Upper lobe of left lung (tissue), 6 donors: ENCODE data around the gene ZFP36L2. TPM values are rescaled to one million over a fixed set of nuclear protein-coding genes. Genes with fewer than 3 reads are reported as not detected.

ENCODE experiments used
- ATAC-seq, 2 donors: fragments of 200-7000 bp; cut with Tn5 transposase; one replicate each; pipeline ENCODE4 v1.9.1; 2022; ENCODE audit warnings: mild to moderate bottlenecking in 2 of 2, moderate library complexity in 2 of 2; ENCODE audit not compliant: low FRiP score in 2 of 2
- DNase-seq, 2 donors: peaks; one replicate each; pipeline ENCODE4 v3.0.0-alpha.2; 2019 to 2020
- H3K27ac ChIP-seq, 4 donors: fragments of 200-600 bp; sonication (generic); one replicate each; pipeline ENCODE4 v1.5.1; 2016 to 2019
- H3K27me3 ChIP-seq, 4 donors: fragments of 200-600 bp; sonication (generic); one replicate each; pipeline ENCODE4 v1.5.1; 2017 to 2019
- H3K36me3 ChIP-seq, 4 donors: fragments of 200-600 bp; sonication (generic); one replicate each; pipeline ENCODE4 v1.5.1; 2016 to 2019
- H3K4me1 ChIP-seq, 4 donors: fragments of 200-600 bp; sonication (generic); one replicate each; pipeline ENCODE4 v1.5.1; 2018 to 2019
- H3K4me3 ChIP-seq, 4 donors: fragments of 200-600 bp; sonication (generic); one replicate each; pipeline ENCODE4 v1.5.1; 2017 to 2019; ENCODE audit warnings: mild to moderate bottlenecking in 2 of 4, moderate library complexity in 1 of 4
- H3K9me3 ChIP-seq, 4 donors: fragments of 200-600 bp; sonication (generic); one replicate each; pipeline ENCODE4 v1.5.1; 2018 to 2019
- CTCF ChIP-seq, 6 experiments: fragments of 450-650 bp in 4 of 6; fragments of 200-600 bp in 2 of 6; sonication (generic) in 2 of 6; IDR thresholded peaks; one replicate each; pipeline ENCODE4 v1.5.1; 2016 to 2019; ENCODE audit warnings: antibody characterized with exemption in 6 of 6
- EP300 ChIP-seq, 4 donors: sonication (generic); formaldehyde crosslinking; IDR thresholded peaks; one replicate each; pipeline ENCODE4 v1.5.1; 2017; ENCODE audit warnings: antibody characterized with exemption in 4 of 4, control low read depth in 2 of 4
- POLR2A ChIP-seq, 4 donors: fragments of 450-650 bp; IDR thresholded peaks; one replicate each; pipeline ENCODE4 v1.5.1; 2016 to 2017; ENCODE audit warnings: antibody characterized with exemption in 4 of 4, mild to moderate bottlenecking in 2 of 4
- POLR2AphosphoS5 ChIP-seq, 2 donors: sonication (generic); formaldehyde crosslinking; IDR thresholded peaks; one replicate each; pipeline ENCODE4 v1.5.1; 2017; ENCODE audit warnings: antibody characterized with exemption in 2 of 2
- WGBS, 2 donors: methylation state at CpG; one replicate each; pipeline ENCODE4 v1.1.5; 2017 to 2018; 5-methylcytosine and 5-hydroxymethylcytosine counted together
- total RNA-seq, 6 donors: library from RNA; depleted of rRNA in 4 of 6; stranded (reverse); fragments of >200 nt in 4 of 6; gene quantifications; one replicate each; pipeline versions ENCODE4 v1.1.0 to v1.2.1, GENCODE V29; 2016 to 2021
- donor health status: DM: no; HTN: no; CAD: no; lungs with moderate emphysema.
- donor health status: DM: no; HTN: yes; CAD: no; lungs with severe emphysema.

ZFP36L2 gene
- total RNA-seq, 6 donors from 2014 or later = 65.4 to 180 (median 127) TPM

- Histone ChIP-seq H3K9me3 (peaks cover 0 to 20% (median 8%) of the 10 kb centered on the region in 4 donors), H3K4me3 (no peak overlapping the region), H3K27ac (peak overlapping the region in 3 of 4 donors; percentile 86 to 89 (median 89)), H3K36me3 (no peaks in the 10 kb centered on the region), H3K4me1 (peaks cover 44 to 72% (median 57%) of the 10 kb centered on the region in 4 donors), H3K27me3 (no peaks in the 10 kb centered on the region)
- TF ChIP-seq CTCF (IDR thresholded peaks at IDR 0.05) = no peak
- no peak for TF ChIP-seq POLR2A (IDR thresholded peaks at IDR 0.05)
- no peak for TF ChIP-seq EP300 (IDR thresholded peaks at IDR 0.05)
- TF ChIP-seq POLR2AphosphoS5 (IDR thresholded peaks at IDR 0.05) = no peak
- 93 to 97% methylated on average over 9 of the region's 9 CpGs for WGBS, 2 donors
- ATAC-seq (no peak), DNase-seq (no peak)
Measured at GRCh38 chr2:43175876-43176275, 50.5 kb downstream of the ZFP36L2 start.

DNA sequence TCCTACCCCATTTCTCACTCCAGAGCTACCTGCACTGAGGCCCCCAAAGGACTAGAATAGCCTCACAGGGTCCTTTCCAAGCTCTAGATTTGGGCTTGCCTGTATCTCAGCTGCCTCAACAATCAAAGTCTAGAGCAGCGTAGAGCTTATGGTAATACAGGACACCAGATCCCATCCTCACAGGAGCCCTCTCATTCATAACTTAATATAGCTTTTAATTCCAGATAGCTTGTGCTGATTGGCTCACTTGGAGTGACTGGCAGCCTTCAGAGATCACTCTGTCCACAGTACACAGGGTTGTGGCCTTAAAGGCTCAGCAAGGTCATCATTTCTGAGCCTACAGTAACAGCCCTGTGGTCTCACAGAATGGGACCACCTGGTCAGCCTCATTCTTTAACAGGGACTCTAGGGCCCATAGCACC is 51.4 kb downstream of the ZFP36L2 start:
- 0 to 11% methylated on average over 1 of the region's 1 CpG for WGBS, 2 donors
- peak overlapping the region; percentile 75 to 89 (median 88) for H3K27ac ChIP-seq
- ATAC-seq (no peak), DNase-seq (no peak)
- H3K4me3 ChIP-seq = no peak overlapping the region
- peaks cover 52 to 78% (median 62%) of the 10 kb centered on the region in 4 donors for H3K4me1 ChIP-seq
- H3K36me3 ChIP-seq = no peaks in the 10 kb centered on the region
- no peaks in the 10 kb centered on the region for H3K27me3 ChIP-seq
- TF ChIP-seq CTCF (IDR thresholded peaks at IDR 0.05) (no peak), POLR2A (IDR thresholded peaks at IDR 0.05) (no peak), POLR2AphosphoS5 (IDR thresholded peaks at IDR 0.05) (no peak), EP300 (IDR thresholded peaks at IDR 0.05) (no peak)
- peaks cover 0 to 20% (median 8%) of the 10 kb centered on the region in 4 donors for H3K9me3 ChIP-seq

- DNase-seq = peak in 1 of 2 donors; percentile 53
- ATAC-seq = peak; percentile 2 to 33
- Histone ChIP-seq H3K36me3 (no peaks in the 10 kb centered on the region), H3K27ac (peak overlapping the region; percentile 75 to 89 (median 88)), H3K27me3 (no peaks in the 10 kb centered on the region), H3K4me3 (no peak overlapping the region), H3K4me1 (peaks cover 53 to 78% (median 62%) of the 10 kb centered on the region in 4 donors), H3K9me3 (peaks cover 0 to 20% (median 8%) of the 10 kb centered on the region in 4 donors)
- no peak for TF ChIP-seq EP300 (IDR thresholded peaks at IDR 0.05)
- peak; percentile 49 to 67 for TF ChIP-seq POLR2AphosphoS5 (IDR thresholded peaks at IDR 0.05)
- 27 to 41% methylated on average over 9 of the region's 9 CpGs for WGBS, 2 donors
Measured at GRCh38 chr2:43174368-43174916, 52.0 kb downstream of the ZFP36L2 start.
